Bone marrow (tissue), 2 donors: ENCODE results near the gene ITGB3BP.

ENCODE experiments used
- DNase-seq, 2 donors: peaks; one replicate each; lab custom pipeline; 2025; lab: John Stamatoyannopoulos, UW

ITGB3BP gene

DNA sequence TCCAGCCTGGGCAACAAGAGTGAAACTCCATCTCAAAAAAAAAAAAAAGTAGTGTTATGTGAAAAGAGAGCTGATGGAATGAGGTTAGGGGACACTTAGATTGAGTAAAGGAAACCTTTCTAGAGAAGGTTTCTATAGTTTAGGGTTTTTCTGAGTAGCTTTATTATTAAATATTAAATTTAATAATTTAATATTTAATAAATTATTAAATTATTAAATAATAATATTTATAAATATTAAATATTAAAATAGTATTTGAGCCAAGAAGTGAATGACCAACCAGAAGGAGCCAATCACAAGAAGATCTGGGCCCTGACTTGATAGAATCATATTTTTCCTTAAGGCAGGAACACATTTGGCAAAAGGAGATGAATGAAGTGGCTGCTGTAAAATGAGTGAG, 104.9 kb downstream of the ITGB3BP start:
- DNase-seq, result no peak

DNA sequence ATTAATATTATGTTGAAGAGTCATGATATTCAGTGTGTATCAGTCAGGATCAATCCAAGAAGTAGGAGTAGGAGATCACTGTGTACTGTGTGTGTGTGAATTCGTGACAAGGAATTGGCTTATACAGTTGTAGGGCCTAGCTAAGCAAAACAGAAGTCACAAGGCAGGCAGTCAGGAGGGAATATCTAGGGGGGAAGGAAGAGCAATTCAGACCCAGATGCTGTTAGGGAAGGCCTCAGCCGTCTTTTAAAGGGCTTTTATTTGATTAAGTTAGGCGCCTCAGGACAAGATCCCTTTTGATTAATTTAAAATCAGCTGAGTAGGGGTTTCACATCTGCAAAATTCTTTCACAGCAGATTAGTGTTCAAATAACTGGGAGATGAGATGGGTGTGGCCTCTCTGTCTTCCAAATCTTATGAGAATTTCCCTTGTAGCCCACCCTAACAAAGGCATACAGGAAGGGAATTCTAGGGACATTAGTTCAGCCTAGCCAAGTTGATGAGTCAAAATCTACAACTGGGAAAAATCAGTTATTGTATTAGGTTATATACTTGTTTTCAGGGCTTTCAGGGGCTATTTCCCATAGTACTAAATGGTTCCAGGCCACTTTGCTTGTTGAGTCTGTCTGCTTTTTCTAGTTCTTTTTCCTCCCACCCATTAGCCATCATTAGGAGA, 108.2 kb downstream of the ITGB3BP start:
- no peak for DNase-seq

DNA sequence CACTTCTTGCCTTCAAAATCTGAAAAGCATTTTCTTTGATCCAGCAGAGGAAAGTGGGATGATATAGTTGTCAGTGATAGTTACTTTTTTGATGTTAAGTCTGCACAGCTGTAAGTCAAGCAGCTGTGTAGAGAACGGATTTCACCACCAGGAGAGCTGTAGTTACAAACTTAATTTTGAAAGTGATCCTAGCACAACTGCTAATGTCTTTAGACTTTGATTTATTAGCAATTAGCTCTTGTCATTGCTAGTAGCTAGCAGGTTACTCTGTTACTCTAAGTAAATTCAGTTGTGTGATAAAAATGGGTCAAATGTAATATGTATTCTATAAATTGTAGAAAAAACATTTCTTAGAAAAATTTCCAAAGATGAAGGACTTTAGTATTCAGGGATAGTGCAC, 109.6 kb downstream of the ITGB3BP start:
- no peak for DNase-seq

DNA sequence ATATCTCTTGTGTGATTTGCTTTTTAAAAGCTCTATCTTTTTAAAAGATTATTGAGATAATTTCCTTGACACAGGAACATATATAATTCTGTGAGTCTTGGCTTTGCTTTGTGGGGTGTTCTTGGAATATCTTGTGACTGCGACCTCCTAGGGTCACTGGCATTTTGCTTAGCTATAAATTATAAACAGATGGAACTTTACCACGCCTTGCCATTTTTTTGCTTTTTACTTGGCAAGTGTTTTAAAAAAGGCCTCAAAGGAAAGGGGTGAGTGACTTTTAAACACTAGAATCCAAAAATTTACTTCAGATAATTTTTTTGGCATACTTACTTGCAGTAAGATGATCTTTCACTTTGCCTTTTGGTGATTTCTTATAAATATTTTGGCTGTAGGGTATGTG, 112.0 kb downstream of the ITGB3BP start:
- no peak for DNase-seq

DNA sequence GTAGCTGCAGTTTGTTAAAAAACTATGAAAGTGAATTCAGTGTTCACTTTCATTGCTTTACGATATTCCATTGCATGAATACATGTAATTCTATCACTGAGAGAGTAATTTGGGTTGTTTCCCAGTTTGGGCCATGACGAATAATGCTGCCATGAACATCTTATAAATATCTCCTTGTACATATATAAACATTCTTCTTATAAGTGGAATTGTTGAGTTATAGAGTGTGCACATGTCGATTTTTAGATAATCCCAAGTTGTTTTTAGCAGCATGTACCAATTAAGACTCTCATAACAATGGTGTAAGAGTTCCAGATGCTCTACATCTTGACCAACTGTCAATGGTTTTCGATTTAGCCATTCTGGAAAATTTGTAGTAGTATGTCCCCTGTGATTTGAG, 114.7 kb downstream of the ITGB3BP start:
- no peak for DNase-seq

DNA sequence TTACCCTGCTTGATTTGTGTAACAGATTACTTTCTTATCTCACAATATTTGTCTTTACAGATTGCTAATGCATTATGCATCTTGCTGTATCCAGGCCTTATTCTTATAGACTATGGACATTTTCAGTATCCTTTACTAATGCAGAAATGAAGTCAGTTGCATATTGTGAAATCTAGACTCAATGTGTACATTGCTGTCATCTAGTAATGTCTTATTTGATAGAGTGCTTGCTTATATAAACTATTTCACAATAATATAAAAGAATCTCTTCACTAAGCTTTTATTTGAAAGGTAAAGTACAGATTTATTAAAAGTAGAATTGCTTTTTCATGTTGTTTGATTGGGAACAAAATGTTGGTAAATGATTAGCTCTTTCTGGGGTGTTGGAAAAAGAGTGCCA, 116.0 kb downstream of the ITGB3BP start:
- no peak for DNase-seq

DNA sequence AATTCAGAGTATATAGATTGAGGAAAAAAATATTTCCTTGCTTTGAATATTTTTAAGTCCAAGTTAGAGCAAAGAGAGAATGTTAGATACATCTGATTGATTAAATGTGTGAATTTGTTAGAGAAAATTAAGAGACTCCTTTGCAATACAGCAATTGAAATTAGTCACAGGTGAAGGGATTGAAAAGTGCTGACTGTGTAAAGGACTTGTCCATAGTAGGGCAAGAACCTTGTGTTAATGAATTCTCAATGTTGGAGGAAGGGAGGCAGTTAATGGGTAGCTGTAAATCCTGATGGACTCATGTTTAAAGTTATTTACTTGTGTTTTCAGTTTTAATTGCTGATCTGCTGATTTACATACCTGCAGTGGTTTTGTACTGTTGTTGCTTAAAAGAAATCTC, 117.0 kb downstream of the ITGB3BP start:
- DNase-seq, result no peak

DNA sequence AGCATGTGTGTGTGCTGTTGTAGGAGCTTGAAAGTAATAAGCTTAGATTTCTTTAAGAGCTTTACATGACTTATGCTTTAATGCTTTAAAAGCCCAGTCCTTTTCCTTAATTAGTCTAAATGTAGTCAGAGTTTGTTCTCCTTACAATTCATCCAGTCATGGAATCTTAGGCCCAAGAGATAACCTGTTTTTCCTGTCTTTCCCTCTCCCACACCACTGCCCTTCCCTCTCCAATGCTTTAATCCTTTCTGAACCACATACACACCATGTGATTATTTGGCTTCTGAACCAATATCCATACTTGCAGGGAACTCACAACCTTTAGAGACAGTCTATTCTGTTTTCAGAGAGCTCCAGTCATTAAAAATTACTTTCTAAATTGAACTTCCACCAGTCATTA, 118.0 kb downstream of the ITGB3BP start:
- DNase-seq, result no peak

DNA sequence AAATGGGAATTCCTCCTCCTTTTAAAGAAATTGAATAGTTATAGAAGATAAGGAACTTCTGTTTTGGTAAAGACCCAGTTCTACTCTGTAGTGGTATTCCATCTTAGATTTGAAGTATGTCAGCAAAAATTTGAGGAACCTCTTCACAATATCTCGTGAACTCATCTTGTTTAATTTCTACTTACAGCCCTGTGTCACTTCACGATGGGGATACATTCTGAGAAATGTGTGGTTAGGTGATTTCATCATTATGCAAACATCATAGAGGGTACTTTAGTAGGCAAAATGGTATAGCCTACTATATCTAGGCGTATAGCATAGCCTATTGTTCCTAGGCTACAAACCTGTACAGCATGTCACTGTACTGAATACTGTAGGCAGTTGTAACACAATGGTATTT, 119.6 kb downstream of the ITGB3BP start:
- DNase-seq, result peak in 1 of 2 donors; percentile 40

DNA sequence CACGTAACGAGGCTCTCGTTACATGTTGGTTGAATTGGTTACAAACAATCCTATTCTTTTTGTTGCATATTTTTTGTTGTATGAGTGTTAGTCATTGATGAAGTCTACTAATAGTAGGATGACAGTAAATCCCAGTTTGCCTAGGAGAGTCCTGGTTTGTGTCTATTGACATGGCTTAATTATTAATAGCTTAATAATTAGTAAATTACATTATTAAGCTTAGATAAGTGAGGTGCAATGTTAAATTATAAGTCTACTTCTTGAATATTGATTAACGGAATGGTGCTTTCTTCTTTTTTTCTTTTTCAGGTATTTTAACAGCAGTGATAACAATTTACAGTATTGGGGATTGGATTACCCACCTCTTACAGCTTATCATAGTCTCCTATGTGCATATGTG, 121.1 kb downstream of the ITGB3BP start:
- no peak for DNase-seq
